ENCODE data around the gene PTPN21.

- no peak for TF ChIP-seq CTCF (IDR thresholded peaks at IDR 0.05; ENCODE audit: insufficient read depth, low read length)
- no peak for TF ChIP-seq SPI1 (IDR thresholded peaks at IDR 0.05; ENCODE audit: borderline replicate concordance, low read depth)
- TF ChIP-seq, protein P1, sequence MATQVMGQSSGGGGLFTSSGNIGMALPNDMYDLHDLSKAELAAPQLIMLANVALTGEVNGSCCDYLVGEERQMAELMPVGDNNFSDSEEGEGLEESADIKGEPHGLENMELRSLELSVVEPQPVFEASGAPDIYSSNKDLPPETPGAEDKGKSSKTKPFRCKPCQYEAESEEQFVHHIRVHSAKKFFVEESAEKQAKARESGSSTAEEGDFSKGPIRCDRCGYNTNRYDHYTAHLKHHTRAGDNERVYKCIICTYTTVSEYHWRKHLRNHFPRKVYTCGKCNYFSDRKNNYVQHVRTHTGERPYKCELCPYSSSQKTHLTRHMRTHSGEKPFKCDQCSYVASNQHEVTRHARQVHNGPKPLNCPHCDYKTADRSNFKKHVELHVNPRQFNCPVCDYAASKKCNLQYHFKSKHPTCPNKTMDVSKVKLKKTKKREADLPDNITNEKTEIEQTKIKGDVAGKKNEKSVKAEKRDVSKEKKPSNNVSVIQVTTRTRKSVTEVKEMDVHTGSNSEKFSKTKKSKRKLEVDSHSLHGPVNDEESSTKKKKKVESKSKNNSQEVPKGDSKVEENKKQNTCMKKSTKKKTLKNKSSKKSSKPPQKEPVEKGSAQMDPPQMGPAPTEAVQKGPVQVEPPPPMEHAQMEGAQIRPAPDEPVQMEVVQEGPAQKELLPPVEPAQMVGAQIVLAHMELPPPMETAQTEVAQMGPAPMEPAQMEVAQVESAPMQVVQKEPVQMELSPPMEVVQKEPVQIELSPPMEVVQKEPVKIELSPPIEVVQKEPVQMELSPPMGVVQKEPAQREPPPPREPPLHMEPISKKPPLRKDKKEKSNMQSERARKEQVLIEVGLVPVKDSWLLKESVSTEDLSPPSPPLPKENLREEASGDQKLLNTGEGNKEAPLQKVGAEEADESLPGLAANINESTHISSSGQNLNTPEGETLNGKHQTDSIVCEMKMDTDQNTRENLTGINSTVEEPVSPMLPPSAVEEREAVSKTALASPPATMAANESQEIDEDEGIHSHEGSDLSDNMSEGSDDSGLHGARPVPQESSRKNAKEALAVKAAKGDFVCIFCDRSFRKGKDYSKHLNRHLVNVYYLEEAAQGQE (IDR thresholded peaks at IDR 0.05; ENCODE audit: insufficient replicate concordance, low read depth) = no peak
Observed at GRCh38 chr14:88499225-88499624, 55.6 kb downstream of the PTPN21 start.

Data from HL-60 (cell line).